Activated T-cell treated with anti-CD3 and anti-CD28 coated beads for 24 hours (primary cell): ENCODE data around the gene TMEM167B.
"Not testable (repeated sequence)": the region's sequence is repeated elsewhere in the genome, so short reads cannot be mapped to it uniquely, and the experiment has no call there.

Source experiments
- DNase-seq: peaks from one replicate; pipeline ENCODE4 v3.0.0-alpha.2; 2020; ENCODE audit warnings: low read depth

Gene TMEM167B

DNA sequence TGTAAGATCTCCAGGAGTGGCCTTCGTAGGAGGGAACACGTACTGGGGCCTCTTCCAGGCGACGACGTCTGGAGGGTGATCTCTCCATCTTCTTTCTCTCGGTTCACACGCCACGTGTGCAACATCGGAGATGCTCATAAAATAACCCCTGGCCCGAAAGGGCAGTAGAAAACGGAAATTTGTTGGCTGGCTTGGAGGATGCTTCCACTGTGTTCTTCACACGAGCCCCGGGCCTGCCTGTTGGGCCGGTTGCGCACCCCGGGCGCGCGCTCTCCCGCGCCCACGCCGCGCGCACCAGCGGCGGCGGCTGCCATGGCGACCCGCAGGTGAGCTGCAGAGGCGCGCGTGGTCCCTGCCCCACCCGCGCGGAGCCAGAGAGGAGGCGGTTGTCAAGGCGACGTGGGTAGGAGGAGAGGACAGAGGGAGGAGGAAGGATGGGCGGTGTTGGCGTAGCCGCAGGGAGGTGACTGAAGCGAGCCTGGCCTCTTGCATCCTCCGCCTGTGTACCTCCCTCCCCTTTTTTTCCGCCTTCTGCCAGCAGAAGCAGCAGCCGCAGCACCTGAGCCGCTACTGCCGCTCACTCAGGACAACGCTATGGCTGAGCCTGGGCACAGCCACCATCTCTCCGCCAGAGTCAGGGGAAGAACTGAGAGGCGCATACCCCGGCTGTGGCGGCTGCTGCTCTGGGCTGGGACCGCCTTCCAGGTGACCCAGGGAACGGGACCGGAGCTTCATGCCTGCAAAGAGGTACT, 23.2 kb downstream of the TMEM167B start, which contains the start of gene ELAPOR1:
Gene ELAPOR1 (plus strand): TSS at position 526 of the 752 bp plus-strand sequence. CDS start 69 bp downstream, at position 595.
- DNase-seq = peak; percentile 67

DNA sequence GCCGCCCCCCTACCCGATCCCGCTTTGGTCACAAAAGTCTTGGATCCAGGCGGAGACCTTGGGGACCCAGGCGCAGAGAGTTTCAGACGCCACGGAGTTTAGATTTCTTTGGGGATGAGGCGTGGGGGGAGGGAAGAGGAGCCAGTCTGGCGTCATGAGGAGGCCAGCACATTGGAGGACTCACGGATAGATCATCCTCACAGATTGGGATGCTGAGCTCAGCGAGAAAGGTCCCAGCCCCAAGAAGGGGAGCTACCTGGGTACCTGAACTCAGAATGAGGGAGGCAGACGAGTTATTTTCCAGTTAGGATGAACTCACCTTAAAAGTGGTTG, 23.7 kb downstream of the TMEM167B start:
- DNase-seq = no peak

- DNase-seq = no peak
Observed at GRCh38 chr1:109115685-109116084, 25.1 kb downstream of the TMEM167B start.

DNA sequence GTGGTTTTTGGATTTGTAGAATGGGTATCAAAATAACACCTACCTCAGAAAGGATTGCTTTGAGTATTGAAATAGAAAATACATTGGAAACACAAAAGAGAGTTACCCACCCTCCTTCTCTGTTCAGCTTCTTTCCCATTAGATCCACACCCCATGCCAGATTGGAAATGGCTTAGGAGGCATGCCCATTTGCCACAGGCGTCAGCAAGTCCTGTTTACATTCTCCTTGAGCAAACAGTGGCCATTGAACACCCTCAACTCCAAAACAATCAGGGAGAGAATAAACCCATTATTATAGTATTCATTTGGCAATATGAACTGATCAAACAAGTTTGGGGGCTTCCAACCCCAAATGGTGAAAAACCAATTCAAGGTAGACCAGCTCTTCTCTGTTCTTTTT, 25.7 kb downstream of the TMEM167B start:
- no peak for DNase-seq

DNA sequence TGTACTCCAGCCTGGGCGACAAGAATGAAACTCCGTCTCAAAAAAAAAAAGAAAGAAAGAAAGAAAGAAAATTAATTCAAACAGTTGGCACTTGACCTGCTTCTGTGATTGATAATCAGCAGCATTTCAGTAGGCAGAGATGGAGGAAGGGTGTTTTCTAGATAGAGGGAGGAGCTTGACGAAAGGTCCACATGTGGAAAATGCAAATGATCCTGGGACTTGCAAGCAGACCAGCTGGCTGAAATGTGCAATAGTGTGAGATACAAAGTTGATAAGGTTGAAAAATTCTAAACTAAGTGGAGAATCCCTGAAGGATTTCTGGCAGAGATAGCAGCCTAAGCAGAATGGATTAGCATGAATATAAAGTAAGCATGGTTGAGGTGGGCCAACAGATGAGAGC, 27.5 kb downstream of the TMEM167B start:
- no peak for DNase-seq

DNA sequence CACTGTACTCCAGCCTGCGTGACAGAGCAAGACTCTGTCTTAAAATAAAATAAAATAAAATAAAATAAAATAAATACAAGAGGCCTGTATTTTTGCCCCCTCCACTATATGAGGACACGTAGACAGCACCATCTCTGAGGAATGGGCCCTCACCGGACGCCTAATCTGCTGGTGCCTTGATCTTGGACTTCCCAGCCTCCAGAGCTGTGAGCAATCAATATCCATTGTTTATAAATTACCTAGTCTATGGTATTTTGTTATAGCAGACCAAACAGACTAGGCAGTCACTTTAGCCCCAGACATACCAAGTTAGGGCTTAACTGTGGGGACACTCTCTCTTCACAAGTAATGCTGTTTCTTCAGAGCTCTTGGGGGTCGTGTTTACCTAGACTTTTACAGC, 29.8 kb downstream of the TMEM167B start:
- no peak for DNase-seq

- DNase-seq = no peak
Observed at GRCh38 chr1:109131059-109131458, 40.5 kb downstream of the TMEM167B start.

- no peak for DNase-seq
Observed at GRCh38 chr1:109131800-109132199, 41.2 kb downstream of the TMEM167B start.

DNA sequence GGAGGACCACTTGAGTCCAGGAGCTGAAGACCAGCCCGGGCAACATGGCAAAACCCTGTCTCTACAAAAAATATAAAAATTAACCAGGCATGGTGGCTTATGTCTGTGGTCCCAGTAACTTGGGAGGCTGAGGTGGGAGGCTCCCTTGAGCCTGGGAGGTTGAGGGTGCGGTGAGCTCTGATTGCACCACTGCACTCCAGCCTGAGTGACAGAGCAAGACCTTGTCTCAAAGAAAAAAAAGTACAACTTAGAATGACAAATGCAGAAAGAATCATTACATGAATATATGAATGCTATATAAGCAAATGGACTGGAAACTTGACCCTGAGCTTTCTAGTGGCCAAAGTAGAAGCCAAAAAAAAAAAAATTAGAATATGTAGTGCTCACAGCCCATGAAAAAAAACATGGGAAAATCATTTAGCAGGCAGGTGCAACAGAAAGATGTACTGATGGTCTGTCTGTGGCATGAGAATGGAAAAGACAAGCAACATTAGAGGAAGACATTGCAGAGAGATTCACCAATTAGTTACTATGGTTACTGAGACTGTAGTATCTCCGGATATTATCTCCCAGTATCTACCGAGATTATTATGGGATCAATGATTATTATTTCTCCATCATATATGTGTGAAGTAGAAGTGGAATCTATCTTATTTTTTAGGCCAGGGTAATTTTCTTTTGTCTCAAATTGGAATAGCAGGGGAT, 42.6 kb downstream of the TMEM167B start:
- DNase-seq = no peak

GRCh38 chr1:109133815-109134214, 43.3 kb downstream of the TMEM167B start:
- no peak for DNase-seq

DNA sequence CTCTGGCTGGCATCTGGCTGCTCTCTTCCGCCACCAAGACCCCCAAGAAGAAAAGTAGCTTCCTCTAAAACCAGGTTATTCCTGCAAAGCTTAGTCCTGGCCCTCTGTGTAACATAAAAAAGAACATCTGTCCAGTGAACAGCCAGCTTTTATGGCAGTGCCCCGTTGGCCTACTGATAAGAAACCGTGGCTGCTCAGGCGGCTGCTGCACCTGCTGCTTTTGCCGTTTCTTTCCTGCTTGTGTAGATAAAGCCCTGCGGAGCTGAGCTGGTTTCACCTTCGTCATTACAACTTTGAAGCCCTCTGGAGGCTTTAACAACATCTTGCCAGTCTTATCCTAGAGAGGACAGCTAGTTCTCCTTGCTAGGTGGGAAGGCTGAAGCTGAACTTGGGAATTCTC, 43.9 kb downstream of the TMEM167B start:
- DNase-seq = no peak

- no peak for DNase-seq
Observed at GRCh38 chr1:109135940-109136339, 45.4 kb downstream of the TMEM167B start.

DNA sequence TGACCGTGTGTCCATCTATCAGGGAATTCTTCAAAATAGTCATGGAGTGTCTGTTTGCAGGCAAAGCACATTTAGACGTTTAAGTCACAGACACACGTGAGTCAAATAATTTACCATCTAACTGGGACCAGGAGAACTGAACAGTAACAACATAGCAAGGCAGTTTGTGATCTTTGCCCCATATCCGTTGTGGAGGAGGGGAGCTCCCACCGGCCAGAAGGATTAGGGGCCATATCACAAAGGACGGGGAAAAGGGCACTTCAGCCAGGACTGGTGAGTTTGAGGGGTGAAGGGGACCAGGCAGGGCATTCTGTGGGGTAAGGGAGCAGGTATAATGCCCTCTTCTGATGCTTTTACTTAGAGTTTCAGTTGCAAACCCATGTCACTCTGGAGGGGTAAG, 46.2 kb downstream of the TMEM167B start:
- DNase-seq = no peak

DNA sequence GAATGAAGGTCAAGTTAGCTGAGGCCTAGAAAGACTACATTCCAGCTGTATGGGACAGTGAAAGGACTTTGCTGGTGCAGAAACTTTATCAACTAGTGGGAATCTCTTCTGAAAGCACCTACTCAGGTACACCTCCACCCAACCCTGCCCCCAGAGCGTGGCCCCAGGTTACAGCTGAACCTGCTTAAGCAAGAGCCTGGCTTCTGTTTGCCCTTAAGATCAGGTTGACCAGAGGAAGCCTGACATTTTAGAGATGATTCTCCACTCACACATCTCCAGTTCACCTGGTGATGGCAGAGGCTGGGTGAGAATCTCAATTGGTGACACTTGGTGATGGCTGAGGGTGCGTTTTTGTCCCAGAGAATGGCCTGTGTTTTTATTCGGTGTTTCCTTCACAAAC, 47.4 kb downstream of the TMEM167B start:
- no peak for DNase-seq

GRCh38 chr1:109138358-109138757, 47.8 kb downstream of the TMEM167B start:
- DNase-seq = no peak

- no peak for DNase-seq
Observed at GRCh38 chr1:109140392-109140791, 49.8 kb downstream of the TMEM167B start.

GRCh38 chr1:109142260-109142659, 51.7 kb downstream of the TMEM167B start:
- DNase-seq = no peak

DNA sequence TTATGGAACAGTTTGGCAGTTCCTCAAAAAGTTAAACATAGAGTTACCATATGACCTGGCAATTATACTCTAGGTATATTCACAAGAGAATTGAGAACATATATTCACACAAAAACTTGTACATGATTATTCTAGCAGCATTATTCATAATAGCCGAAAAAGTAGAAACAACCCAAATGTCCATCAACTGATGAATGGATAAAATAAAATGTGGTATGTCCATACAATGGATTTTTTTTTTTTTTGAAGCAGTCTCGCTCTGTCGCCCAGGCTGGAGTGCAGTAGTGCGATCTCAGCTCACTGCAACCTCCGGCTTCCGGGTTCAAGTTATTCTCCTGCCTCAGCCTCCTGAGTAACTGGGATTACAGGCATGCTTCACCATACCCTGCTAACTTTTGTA, 52.2 kb downstream of the TMEM167B start:
- not testable (repeated sequence) for DNase-seq
